Fibroblast of villous mesenchyme (primary cell): ENCODE data around the gene ART5. TPM values are rescaled to one million over a fixed set of nuclear protein-coding genes. Genes with fewer than 3 reads are reported as not detected.

ENCODE experiments used
- DNase-seq: peaks from one replicate; pipeline ENCODE4 v3.0.0-alpha.2; 2010; ENCODE audit warnings: low read depth
- H3K4me3 ChIP-seq: 2 replicates; pipeline ENCODE4 v1.5.1; 2011; ENCODE audit warnings: low read depth, mild to moderate bottlenecking, low read length
- CTCF ChIP-seq: IDR thresholded peaks from 2 replicates; pipeline ENCODE4 v1.5.1; 2012; ENCODE audit warnings: low read depth, mild to moderate bottlenecking, low read length; ENCODE audit not compliant: insufficient read depth
- total RNA-seq: library from RNA; depleted of rRNA; stranded (reverse); fragments of >200 nt; gene quantifications from 2 replicates; pipeline ENCODE4 v1.2.3, GENCODE V29; 2012

ART5 gene
- total RNA-seq, 1 donor = not detected

GRCh38 chr11:3622521-3622920, 19.3 kb downstream of the ART5 start:
- no peak for TF ChIP-seq CTCF
- no peak overlapping the region for H3K4me3 ChIP-seq
- no peak for DNase-seq

- no peak for TF ChIP-seq CTCF
- H3K4me3 ChIP-seq = no peak overlapping the region
- DNase-seq = no peak
Observed at GRCh38 chr11:3617990-3618389, 23.8 kb downstream of the ART5 start.

- no peak overlapping the region for H3K4me3 ChIP-seq
- no peak for DNase-seq
- no peak for TF ChIP-seq CTCF
Observed at GRCh38 chr11:3616721-3617460, 24.9 kb downstream of the ART5 start.

DNA sequence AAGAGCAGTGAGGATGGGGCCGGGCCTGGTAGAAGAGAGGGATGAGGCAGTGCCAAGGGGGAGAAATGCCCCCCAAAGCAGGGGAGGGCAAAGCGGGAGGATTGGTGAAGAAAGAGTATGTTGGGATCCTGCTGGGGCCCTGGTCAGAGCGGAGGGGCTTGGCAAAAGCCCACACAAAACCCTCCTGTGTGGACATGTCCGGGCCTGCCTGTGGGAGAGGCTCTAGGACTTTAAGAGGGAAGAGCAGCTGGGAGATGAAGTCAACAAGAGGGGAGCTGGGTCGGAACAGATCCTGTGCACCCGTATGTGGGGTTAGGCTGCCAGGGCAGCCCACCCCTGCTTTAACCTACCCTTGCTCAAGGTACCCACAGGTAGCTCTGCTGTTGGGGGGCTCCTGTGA, 25.8 kb downstream of the ART5 start:
- H3K4me3 ChIP-seq = no peak overlapping the region
- no peak for DNase-seq
- no peak for TF ChIP-seq CTCF

DNA sequence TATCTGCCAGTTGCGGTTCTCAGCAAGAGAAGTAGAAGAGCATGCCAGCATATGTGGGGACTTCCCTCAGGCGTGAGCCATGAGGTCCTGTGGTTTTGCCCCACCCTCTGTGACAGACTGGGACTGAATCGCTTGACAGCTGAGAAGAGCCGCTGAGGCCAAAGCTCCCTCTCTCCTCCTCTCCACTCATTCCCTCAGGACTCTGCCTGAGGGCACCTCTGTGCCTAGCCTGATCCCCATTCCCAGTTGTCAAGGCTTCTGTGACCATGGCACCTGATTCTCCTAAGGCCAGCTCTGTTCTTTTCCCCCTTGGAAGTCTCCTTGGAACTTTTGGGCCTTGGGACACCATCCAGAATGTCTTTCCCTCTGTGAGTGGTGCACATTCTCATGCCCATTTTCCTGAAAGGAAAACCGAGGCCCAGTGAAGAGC, 27.0 kb downstream of the ART5 start:
- H3K4me3 ChIP-seq = no peak overlapping the region
- no peak for TF ChIP-seq CTCF
- DNase-seq = no peak

- TF ChIP-seq CTCF = no peak
- DNase-seq = no peak
Observed at GRCh38 chr11:3613998-3614741, 27.6 kb downstream of the ART5 start.

More at GRCh38 chr11:3613998-3614741, 27.6 kb downstream of the ART5 start:
- no peak overlapping the region for H3K4me3 ChIP-seq
